GM06990 (cell line): Measurements from ENCODE around the gene CARS1.

Experiments
- DNase-seq: peaks from one replicate; pipeline ENCODE4 v3.0.0-alpha.2; 2011; ENCODE audit not compliant: insufficient read length; ENCODE audit errors: extremely low read depth
- H3K27me3 ChIP-seq: replicated peaks from 2 replicates; pipeline ENCODE4 v1.6.0; 2011; ENCODE audit warnings: low read length; ENCODE audit not compliant: control insufficient read depth, insufficient read depth
- H3K36me3 ChIP-seq: 2 replicates; pipeline ENCODE4 v1.5.1; 2011; ENCODE audit warnings: low read length; ENCODE audit not compliant: control insufficient read depth, insufficient read depth
- H3K4me3 ChIP-seq: replicated peaks from 2 replicates; pipeline ENCODE4 v1.5.1; 2011; ENCODE audit warnings: low read depth, mild to moderate bottlenecking, control low read depth, low read length
- CTCF ChIP-seq: IDR thresholded peaks from 2 replicates; pipeline ENCODE4 v1.5.1; 2011; ENCODE audit warnings: low read length, control low read depth, mild to moderate bottlenecking, inconsistent platforms; ENCODE audit not compliant: insufficient read depth, poor library complexity, severe bottlenecking

The CARS1 gene

GRCh38 chr11:3086671-3087150 is 29.5 kb upstream of the CARS1 start:
- Histone ChIP-seq H3K4me3 (no peak overlapping the region), H3K36me3 (no peaks in the 10 kb centered on the region), H3K27me3 (no peaks in the 10 kb centered on the region; the same call in 1 of the 2 replicates)
- TF ChIP-seq CTCF, result no peak
- DNase-seq, result no peak

- no peaks in the 10 kb centered on the region; the same call in 1 of the 2 replicates for H3K27me3 ChIP-seq
- H3K4me3 ChIP-seq, result no peak overlapping the region
- TF ChIP-seq CTCF, result no peak
- DNase-seq, result no peak
- H3K36me3 ChIP-seq, result no peaks in the 10 kb centered on the region
Observed at GRCh38 chr11:3086114-3086513, 28.9 kb upstream of the CARS1 start.

GRCh38 chr11:3085052-3085451 is 27.8 kb upstream of the CARS1 start:
- DNase-seq, result no peak
- H3K4me3 ChIP-seq, result no peak overlapping the region
- H3K27me3 ChIP-seq, result no peaks in the 10 kb centered on the region; the same call in 1 of the 2 replicates
- no peak for TF ChIP-seq CTCF
- H3K36me3 ChIP-seq, result no peaks in the 10 kb centered on the region

- no peaks in the 10 kb centered on the region for H3K36me3 ChIP-seq
- H3K4me3 ChIP-seq, result no peak overlapping the region
- TF ChIP-seq CTCF, result no peak
- H3K27me3 ChIP-seq, result no peaks in the 10 kb centered on the region; the same call in 1 of the 2 replicates
- DNase-seq, result no peak
Observed at GRCh38 chr11:3083321-3083720, 26.1 kb upstream of the CARS1 start.

- no peak for DNase-seq
- no peak overlapping the region for H3K4me3 ChIP-seq
- no peak for TF ChIP-seq CTCF
- H3K36me3 ChIP-seq, result no peaks in the 10 kb centered on the region
- no peaks in the 10 kb centered on the region; the same call in 1 of the 2 replicates for H3K27me3 ChIP-seq
Observed at GRCh38 chr11:3081386-3081751, 24.1 kb upstream of the CARS1 start.

- TF ChIP-seq CTCF, result no peak
- H3K4me3 ChIP-seq, result no peak overlapping the region
Observed at GRCh38 chr11:3080733-3081385, 23.6 kb upstream of the CARS1 start.

More at GRCh38 chr11:3080733-3081385, 23.6 kb upstream of the CARS1 start:
- Histone ChIP-seq H3K27me3 (no peaks in the 10 kb centered on the region; the same call in 1 of the 2 replicates), H3K36me3 (no peaks in the 10 kb centered on the region)
- DNase-seq, result no peak
